Pulmonary artery endothelial cell (primary cell): ENCODE data around the gene SLC25A39. TPM values are rescaled to one million over a fixed set of nuclear protein-coding genes. Genes with fewer than 3 reads are reported as not detected.
"Not testable (repeated sequence)": the region's sequence is repeated elsewhere in the genome, so short reads cannot be mapped to it uniquely, and the experiment has no call there.

Source experiments
- DNase-seq: peaks from one replicate; pipeline ENCODE4 v3.0.0-alpha.2; 2011; ENCODE audit warnings: low read depth, low spot score
- total RNA-seq: library from RNA; depleted of rRNA; stranded (reverse); fragments of >200 nt; gene quantifications from 2 replicates; pipeline ENCODE4 v1.2.3, GENCODE V29; 2014

The SLC25A39 gene
- total RNA-seq, 1 donor from 2014 or later = 78.9 TPM

- DNase-seq = no peak
Measured at GRCh38 chr17:44354582-44355561, 30.2 kb upstream of the SLC25A39 start.

DNA sequence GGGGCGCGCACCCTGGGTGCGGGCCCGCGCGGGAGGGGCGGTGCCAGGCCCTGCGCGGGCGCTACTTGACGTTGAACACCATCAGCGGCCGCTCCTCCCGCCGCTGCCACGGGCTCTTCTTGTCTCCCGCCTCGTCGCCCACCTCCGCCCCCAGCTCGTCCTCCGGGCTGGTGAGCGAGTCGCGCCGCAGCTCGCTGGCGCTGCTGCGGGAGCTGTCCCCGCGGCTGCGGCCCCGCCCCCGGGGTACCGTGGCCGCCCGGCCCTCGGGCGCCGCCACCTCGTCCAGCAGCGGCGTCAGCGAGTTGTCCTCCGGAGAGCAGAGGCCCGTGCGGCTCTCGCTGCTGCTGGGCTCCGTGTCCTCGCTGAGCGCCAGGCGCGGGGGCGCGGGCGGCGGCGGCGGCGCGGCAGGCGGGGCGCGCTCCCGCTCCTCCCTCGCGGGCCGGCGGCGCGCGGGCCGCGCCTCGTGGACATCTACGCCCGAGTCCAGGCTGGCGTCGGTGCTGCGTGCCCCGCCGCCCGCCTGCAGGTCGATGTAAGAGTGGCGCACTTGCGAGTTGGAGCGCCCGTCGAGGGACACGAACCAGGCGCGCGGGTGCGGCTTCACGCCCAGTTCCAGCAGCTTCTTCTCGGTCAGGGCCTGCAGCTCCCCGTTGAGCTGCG is 29.2 kb upstream of the SLC25A39 start:
- DNase-seq = no peak

DNA sequence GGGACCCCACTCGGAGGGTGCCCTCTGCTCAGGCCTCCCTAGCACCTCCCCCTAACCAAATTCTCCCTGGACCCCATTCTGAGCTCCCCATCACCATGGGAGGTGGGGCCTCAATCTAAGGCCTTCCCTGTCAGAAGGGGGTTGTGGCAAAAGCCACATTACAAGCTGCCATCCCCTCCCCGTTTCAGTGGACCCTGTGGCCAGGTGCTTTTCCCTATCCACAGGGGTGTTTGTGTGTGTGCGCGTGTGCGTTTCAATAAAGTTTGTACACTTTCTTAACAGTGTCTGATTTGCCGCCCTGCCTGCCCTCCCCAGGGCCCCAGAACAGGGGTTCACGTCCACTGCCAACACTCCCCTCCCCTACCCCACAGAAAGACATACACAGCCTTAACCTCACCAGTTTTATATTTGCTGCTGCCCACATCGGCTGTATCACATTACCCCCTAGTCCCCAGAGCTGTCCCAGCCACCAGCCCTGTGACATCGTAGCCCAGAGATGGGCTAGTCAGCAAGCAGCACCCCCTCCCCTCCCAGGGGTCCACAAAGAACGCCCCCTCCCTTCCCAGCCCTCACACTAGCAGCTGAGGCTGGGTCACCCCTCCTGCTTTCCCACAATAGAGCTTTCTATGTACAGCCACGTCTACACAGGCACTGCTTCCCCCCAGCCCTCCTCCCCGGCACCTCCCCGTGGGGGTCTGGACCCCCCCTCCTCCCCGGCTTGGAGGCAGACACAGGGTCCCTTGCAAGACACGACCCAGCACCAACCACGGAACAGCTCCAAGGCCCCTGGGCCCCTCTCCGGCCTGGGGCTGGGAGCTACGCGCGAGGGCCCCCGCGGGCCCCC is 28.4 kb upstream of the SLC25A39 start:
- DNase-seq = no peak

GRCh38 chr17:44351961-44352827 is 27.6 kb upstream of the SLC25A39 start:
- no peak for DNase-seq

DNA sequence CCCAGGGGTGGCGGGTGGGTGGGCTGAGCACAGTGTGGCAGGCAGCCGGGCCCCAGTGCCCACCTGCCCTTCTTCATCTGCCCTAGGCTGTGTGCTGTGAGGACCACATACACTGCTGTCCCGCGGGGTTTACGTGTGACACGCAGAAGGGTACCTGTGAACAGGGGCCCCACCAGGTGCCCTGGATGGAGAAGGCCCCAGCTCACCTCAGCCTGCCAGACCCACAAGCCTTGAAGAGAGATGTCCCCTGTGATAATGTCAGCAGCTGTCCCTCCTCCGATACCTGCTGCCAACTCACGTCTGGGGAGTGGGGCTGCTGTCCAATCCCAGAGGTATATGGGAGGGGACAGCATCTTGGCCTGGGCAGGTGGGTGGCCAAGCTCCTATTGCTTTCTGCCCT is 26.8 kb upstream of the SLC25A39 start:
- no peak for DNase-seq

- DNase-seq = no peak
Measured at GRCh38 chr17:44350733-44351226, 26.2 kb upstream of the SLC25A39 start.

GRCh38 chr17:44349553-44350070 is 25.0 kb upstream of the SLC25A39 start:
- DNase-seq = no peak

DNA sequence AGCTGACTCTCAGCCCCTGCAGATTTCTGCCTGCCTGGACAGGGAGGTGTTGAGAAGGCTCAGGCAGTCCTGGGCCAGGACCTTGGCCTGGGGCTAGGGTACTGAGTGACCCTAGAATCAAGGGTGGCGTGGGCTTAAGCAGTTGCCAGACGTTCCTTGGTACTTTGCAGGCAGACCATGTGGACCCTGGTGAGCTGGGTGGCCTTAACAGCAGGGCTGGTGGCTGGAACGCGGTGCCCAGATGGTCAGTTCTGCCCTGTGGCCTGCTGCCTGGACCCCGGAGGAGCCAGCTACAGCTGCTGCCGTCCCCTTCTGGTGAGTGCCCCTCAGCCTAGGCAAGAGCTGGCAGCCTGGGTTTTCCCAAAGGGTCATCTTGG is 24.4 kb upstream of the SLC25A39 start:
- DNase-seq = no peak

- no peak for DNase-seq
Measured at GRCh38 chr17:44348234-44348987, 23.8 kb upstream of the SLC25A39 start.

DNA sequence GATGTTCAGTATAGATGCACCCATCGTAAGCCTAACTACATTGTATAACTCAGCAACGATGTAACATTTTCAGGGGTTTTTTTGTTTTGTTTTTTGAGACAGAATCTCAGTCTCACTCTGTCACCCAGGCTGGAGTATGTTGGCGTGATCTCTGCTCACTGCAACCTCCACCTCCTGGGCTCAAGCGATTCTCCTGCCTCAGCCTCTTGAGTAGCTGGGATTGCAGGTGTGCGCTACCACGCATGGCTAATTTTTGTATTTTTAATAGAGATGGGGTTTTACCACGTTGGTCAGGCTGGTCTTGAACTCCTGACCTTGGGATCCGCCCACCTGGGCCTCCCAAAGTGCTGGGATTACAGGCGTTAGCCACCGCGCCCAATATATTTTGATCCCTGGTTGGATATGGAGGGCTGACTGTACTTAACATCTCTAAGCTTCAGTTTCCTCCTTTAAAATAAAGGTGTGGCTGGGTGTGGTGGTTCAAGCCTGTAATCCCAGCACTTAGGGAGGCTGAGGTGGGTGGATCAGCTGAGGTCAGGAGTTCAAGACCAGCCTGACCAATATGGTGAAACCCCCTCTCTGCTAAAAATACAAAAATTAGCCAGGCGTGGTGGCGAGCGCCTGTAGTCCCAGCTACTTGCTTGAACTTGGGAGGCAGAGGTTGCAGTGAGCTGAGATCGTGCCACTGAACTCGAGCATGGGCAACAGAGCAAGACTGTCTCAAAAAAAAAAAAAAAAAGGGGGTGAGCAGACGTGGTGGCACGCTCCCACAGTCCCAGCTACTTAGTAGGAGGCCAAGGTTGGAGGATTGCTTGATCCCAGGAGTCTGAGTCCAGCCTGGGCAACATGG is 22.8 kb upstream of the SLC25A39 start:
- DNase-seq = not testable (repeated sequence)

- DNase-seq = no peak
Measured at GRCh38 chr17:44346064-44346844, 21.6 kb upstream of the SLC25A39 start.

GRCh38 chr17:44345454-44346026 is 20.9 kb upstream of the SLC25A39 start:
- no peak for DNase-seq

- DNase-seq = peak; percentile 98
Measured at GRCh38 chr17:44344939-44345453, 20.4 kb upstream of the SLC25A39 start, which contains the start of gene GRN. Gene GRN (plus strand): TSS chr17:44345302. CDS start chr17:44349165, 3,863 bp downstream.

- DNase-seq = no peak
Measured at GRCh38 chr17:44343510-44344209, 19.0 kb upstream of the SLC25A39 start.

DNA sequence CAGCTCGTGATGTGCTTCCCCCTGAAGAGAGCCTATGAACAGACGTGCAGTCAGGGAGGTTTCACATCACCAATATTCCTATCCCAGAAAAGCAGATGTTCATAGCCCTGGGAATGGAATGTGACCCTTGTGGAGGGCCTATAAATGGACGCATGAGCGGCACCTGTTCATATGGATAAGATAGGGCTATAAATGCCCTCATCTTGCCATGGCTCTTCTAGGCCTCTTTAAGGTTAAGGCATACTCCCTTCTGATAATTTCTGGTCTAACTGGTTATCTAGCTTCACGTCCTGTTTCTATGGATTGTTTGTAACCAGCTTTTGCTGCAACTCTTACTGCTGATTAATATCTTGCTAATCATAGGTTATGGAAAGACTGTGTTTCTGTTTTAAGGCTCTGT is 15.9 kb upstream of the SLC25A39 start:
- not testable (repeated sequence) for DNase-seq

DNA sequence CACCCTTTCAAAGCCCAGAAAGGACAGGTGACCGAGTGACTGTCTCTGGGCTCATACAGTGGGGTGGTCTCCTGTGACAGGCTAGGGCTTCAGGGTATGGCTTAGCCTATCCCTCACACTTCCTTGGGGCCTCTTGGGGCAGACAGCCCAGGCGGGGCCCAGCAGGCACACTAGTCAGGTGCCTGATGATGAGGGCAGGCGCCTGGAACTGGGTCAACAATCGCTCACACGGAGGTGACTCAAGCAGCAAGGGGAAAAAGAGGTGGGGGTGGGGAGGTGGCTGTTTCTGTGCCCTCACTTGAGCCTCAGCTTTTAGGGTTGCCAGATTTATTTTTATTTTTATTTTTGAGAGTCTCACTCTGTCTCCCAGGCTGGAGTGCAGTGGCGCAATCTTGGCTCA is 14.1 kb upstream of the SLC25A39 start:
- no peak for DNase-seq
